Endothelial cell of umbilical vein (primary cell): ENCODE data around the gene ATXN1. TPM values are rescaled to one million over a fixed set of nuclear protein-coding genes. Genes with fewer than 3 reads are reported as not detected.

ENCODE experiments used
- BruUV-seq: library from RNA; stranded (reverse); fragments of 400-500 nt; replicated peaks from 2 replicates; lab custom pipeline; 2021; lab: Mats Ljungman, UMichigan
- CTCF ChIA-PET: fragments of 300-600, 350-600 bp; sonication (Branson Sonifier 250); formaldehyde crosslinking; loops from one replicate; lab custom pipeline; 2021; ENCODE audit warnings: antibody characterized with exemption, inconsistent platforms; lab: Charles Lee
- POLR2A ChIA-PET: fragments of 300-600, 350-600 bp; sonication (Branson Sonifier 250); formaldehyde crosslinking; loops from one replicate; lab custom pipeline; 2021; ENCODE audit warnings: antibody characterized with exemption, inconsistent platforms; lab: Charles Lee
- DNase-seq: peaks from one replicate; pipeline ENCODE4 v3.0.0-alpha.2; 2011; ENCODE audit warnings: low read depth, low spot score
- FAIRE-seq: peaks from 2 replicates; lab custom pipeline; 2011; peaks lifted over from hg19 to GRCh38; lab: Jason Lieb, UNC
- H2AFZ ChIP-seq: 2 replicates; pipeline ENCODE4 v1.6.0; 2012; ENCODE audit warnings: low read depth, low read length, control low read depth, inconsistent platforms
- H3K27ac ChIP-seq: 2 replicates; pipeline ENCODE4 v1.5.1; 2011; ENCODE audit warnings: low read depth, mild to moderate bottlenecking, control low read depth, low read length, moderate library complexity; ENCODE audit not compliant: insufficient read depth
- H3K27me3 ChIP-seq, 2 experiments: 2 replicates each; pipeline versions ENCODE4 v1.6.0 to v1.6.1; 2011; ENCODE audit warnings: low read length in 2 of 2, mixed read lengths in 1 of 2; ENCODE audit not compliant: control insufficient read depth in 2 of 2, insufficient read depth in 2 of 2
- H3K36me3 ChIP-seq, 2 experiments: 2 replicates in 1 of 2; 3 replicates in 1 of 2; pipeline ENCODE4 v1.5.1; 2011; ENCODE audit warnings: low read length in 2 of 2, mild to moderate bottlenecking in 1 of 2, moderate library complexity in 1 of 2; ENCODE audit not compliant: control insufficient read depth in 2 of 2, insufficient read depth in 2 of 2; ENCODE audit errors: extremely low read depth in 1 of 2
- H3K4me1 ChIP-seq: 3 replicates; pipeline ENCODE4 v1.5.1; 2011; ENCODE audit warnings: mild to moderate bottlenecking, low read length; ENCODE audit not compliant: control insufficient read depth, insufficient read depth; ENCODE audit errors: extremely low read depth
- H3K4me2 ChIP-seq: 2 replicates; pipeline ENCODE4 v1.6.1; 2011; ENCODE audit warnings: low read length, control low read depth, mixed read lengths; ENCODE audit not compliant: insufficient read depth
- H3K4me3 ChIP-seq, 3 experiments: fragments of 200-600 bp in 1 of 3; sonication (generic), shearing (Covaris generic) in 1 of 3; replicated peaks in 1 of 3; 2 replicates each; pipeline ENCODE4 v1.5.1; 2011 to 2016; ENCODE audit warnings: control low read depth in 3 of 3, low read length in 3 of 3, mild to moderate bottlenecking in 2 of 3, inconsistent platforms in 1 of 3, low read depth in 1 of 3, moderate library complexity in 1 of 3; ENCODE audit not compliant: insufficient read depth in 1 of 3
- H3K79me2 ChIP-seq: 2 replicates; pipeline ENCODE4 v1.6.0; 2012; ENCODE audit warnings: low read length, inconsistent platforms; ENCODE audit not compliant: control insufficient read depth, insufficient read depth
- H3K9ac ChIP-seq: replicated peaks from 2 replicates; pipeline ENCODE3; 2011; ENCODE audit warnings: low read length, control low read depth; ENCODE audit not compliant: insufficient read depth; ENCODE audit errors: extremely low read depth
- H3K9me1 ChIP-seq: replicated peaks from 3 replicates; pipeline ENCODE4 v1.6.0; 2011; ENCODE audit warnings: mild to moderate bottlenecking, low read length; ENCODE audit not compliant: control insufficient read depth, insufficient read depth; ENCODE audit errors: extremely low read depth
- H3K9me3 ChIP-seq: replicated peaks from 2 replicates; pipeline ENCODE4 v1.5.1; 2012; ENCODE audit warnings: low read length, inconsistent platforms; ENCODE audit not compliant: control insufficient read depth, insufficient read depth
- H4K20me1 ChIP-seq: replicated peaks from 2 replicates; pipeline ENCODE3; 2011; ENCODE audit warnings: mild to moderate bottlenecking, low read length; ENCODE audit not compliant: control insufficient read depth, insufficient read depth; ENCODE audit errors: extremely low read depth
- EZH2 ChIP-seq: IDR thresholded peaks from 2 replicates; pipeline ENCODE4 v1.6.1; 2012; ENCODE audit warnings: borderline replicate concordance, low read depth, mild to moderate bottlenecking, moderate library complexity, low read length, inconsistent platforms; ENCODE audit not compliant: severe bottlenecking
- FOS ChIP-seq: IDR thresholded peaks from 2 replicates; pipeline ENCODE4 v1.6.1; 2011; ENCODE audit warnings: mild to moderate bottlenecking, low read length, moderate library complexity, borderline replicate concordance; ENCODE audit not compliant: insufficient read depth
- GATA2 ChIP-seq: IDR thresholded peaks from 2 replicates; pipeline ENCODE4 v1.7.0; 2011; ENCODE audit warnings: low read depth, mild to moderate bottlenecking, moderate library complexity, mixed read lengths, low read length; ENCODE audit not compliant: insufficient read length, insufficient read depth
- JUN ChIP-seq: IDR thresholded peaks from 2 replicates; pipeline ENCODE4 v1.6.1; 2011; ENCODE audit warnings: borderline replicate concordance, low read depth; ENCODE audit not compliant: insufficient read length, insufficient read depth
- MYC ChIP-seq: IDR thresholded peaks from one replicate; pipeline ENCODE4 v1.6.1; 2011; ENCODE audit warnings: mild to moderate bottlenecking, low read depth, low read length
- POLR2A ChIP-seq: IDR thresholded peaks from 2 replicates; pipeline ENCODE4 v1.6.1; 2012; ENCODE audit warnings: low read depth, mild to moderate bottlenecking, control low read depth, low read length
- POLR2AphosphoS5 ChIP-seq: IDR thresholded peaks from 2 replicates; pipeline ENCODE4 v1.6.1; 2012; ENCODE audit warnings: low read depth, mild to moderate bottlenecking, control low read depth, low read length, moderate library complexity; ENCODE audit not compliant: insufficient read depth
- dilution Hi-C: fragments of 300-500 bp; cut with MboI; formaldehyde crosslinking; loops from one replicate; pipeline ENCODE4 v1.15.0; 2019; ENCODE audit warnings: low sequenced_read_pairs; ENCODE audit not compliant: extremely low pct_ligation_motif_present
- intact Hi-C: fragments of 100-400 bp; cut with micrococcal nuclease; formaldehyde crosslinking; loops from one replicate; pipeline ENCODE4 v1.10.0; 2022
- polyA plus RNA-seq, 4 experiments: library from polyadenylated mRNA; depleted of rRNA in 3 of 4; stranded (reverse) in 3 of 4; unstranded in 1 of 4; fragments of >200 nt; gene quantifications; 2 replicates each; pipeline versions ENCODE4 v1.2.1 to v1.2.3, GENCODE V29; 2011 to 2012; ENCODE audit warnings: missing spikeins in 1 of 4
- total RNA-seq: library from RNA; stranded (reverse); gene quantifications from 2 replicates; pipeline ENCODE4 v1.2.3, GENCODE V29; 2021
- TF ChIP-seq, protein P1 (sequence below), 2 donors: IDR thresholded peaks; 1 replicate in 1 of 2; 2 replicates in 1 of 2; pipeline ENCODE4 v1.5.1; 2011; ENCODE audit warnings: low read length in 2 of 2, mild to moderate bottlenecking in 2 of 2, moderate library complexity in 2 of 2, control low read depth in 1 of 2, inconsistent platforms in 1 of 2, low read depth in 1 of 2; ENCODE audit not compliant: insufficient read depth in 1 of 2; ENCODE audit errors: extremely low read depth in 1 of 2
- TF ChIP-seq, protein P2 (sequence below): IDR thresholded peaks from 2 replicates; pipeline ENCODE4 v1.6.1; 2011; ENCODE audit not compliant: insufficient read depth, insufficient read length

The ATXN1 gene
- total and polyA plus RNA-seq, 2 donors (not counting 3 experiments of a cell fraction or from before 2014, with no cell fraction given): 16.4 to 33.0 TPM

DNA sequence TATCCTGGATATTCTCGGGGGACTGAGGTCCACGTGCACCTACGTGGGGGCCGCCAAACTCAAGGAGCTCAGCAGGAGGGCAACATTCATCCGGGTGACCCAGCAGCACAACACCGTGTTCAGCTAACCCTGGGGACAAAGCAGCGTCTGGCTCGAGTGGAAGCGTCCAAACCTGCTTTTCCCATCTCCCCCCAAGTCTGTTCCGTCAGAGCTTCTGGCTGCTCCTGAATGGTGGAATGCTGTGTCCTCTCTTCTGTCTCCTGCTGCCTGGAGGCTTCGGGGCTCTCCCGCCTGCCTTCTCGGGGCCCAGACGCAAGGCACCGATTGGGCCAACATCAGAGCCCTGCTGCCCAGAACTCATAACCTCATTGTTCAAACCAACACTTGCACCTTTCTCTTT, 466.2 kb downstream of the ATXN1 start:
- no peak for DNase-seq
- H3K27ac ChIP-seq: no peak overlapping the region
- H2AFZ ChIP-seq: no peak overlapping the region
- no peaks in the 10 kb centered on the region for H4K20me1 ChIP-seq
- no peak overlapping the region for H3K4me2 ChIP-seq
- TF ChIP-seq POLR2AphosphoS5 (no peak), GATA2 (no peak), EZH2 (no peak), POLR2A (no peak), MYC (no peak), JUN (no peak), FOS (no peak)
- TF ChIP-seq, protein P1, sequence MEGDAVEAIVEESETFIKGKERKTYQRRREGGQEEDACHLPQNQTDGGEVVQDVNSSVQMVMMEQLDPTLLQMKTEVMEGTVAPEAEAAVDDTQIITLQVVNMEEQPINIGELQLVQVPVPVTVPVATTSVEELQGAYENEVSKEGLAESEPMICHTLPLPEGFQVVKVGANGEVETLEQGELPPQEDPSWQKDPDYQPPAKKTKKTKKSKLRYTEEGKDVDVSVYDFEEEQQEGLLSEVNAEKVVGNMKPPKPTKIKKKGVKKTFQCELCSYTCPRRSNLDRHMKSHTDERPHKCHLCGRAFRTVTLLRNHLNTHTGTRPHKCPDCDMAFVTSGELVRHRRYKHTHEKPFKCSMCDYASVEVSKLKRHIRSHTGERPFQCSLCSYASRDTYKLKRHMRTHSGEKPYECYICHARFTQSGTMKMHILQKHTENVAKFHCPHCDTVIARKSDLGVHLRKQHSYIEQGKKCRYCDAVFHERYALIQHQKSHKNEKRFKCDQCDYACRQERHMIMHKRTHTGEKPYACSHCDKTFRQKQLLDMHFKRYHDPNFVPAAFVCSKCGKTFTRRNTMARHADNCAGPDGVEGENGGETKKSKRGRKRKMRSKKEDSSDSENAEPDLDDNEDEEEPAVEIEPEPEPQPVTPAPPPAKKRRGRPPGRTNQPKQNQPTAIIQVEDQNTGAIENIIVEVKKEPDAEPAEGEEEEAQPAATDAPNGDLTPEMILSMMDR (IDR thresholded peaks at IDR 0.05; ENCODE audit: extremely low read depth in 1 of 2, insufficient read depth in 1 of 2, low read depth in 1 of 2, low read length in 2 of 2): no peak
- TF ChIP-seq, protein P2, sequence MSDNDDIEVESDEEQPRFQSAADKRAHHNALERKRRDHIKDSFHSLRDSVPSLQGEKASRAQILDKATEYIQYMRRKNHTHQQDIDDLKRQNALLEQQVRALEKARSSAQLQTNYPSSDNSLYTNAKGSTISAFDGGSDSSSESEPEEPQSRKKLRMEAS: no peak
- no peak overlapping the region for H3K9ac ChIP-seq
- intact Hi-C loops (no loop called here), dilution Hi-C loops (no loop called here)
- POLR2A ChIA-PET: no interaction called here
- H3K36me3 ChIP-seq: peaks cover 0 to 22% of the 10 kb centered on the region in 2 experiments
- no peaks in the 10 kb centered on the region for H3K27me3 ChIP-seq
- CTCF ChIA-PET: no interaction called here
- H3K4me1 ChIP-seq: no peaks in the 10 kb centered on the region
- no peaks in the 10 kb centered on the region for H3K9me1 ChIP-seq
- FAIRE-seq: no peak
- H3K9me3 ChIP-seq: no peaks in the 10 kb centered on the region
- BruUV-seq: no TSS peak
- H3K4me3 ChIP-seq: no peak overlapping the region
- no peaks in the 10 kb centered on the region for H3K79me2 ChIP-seq
